ENCODE measurements around the gene GRAP.

DNA sequence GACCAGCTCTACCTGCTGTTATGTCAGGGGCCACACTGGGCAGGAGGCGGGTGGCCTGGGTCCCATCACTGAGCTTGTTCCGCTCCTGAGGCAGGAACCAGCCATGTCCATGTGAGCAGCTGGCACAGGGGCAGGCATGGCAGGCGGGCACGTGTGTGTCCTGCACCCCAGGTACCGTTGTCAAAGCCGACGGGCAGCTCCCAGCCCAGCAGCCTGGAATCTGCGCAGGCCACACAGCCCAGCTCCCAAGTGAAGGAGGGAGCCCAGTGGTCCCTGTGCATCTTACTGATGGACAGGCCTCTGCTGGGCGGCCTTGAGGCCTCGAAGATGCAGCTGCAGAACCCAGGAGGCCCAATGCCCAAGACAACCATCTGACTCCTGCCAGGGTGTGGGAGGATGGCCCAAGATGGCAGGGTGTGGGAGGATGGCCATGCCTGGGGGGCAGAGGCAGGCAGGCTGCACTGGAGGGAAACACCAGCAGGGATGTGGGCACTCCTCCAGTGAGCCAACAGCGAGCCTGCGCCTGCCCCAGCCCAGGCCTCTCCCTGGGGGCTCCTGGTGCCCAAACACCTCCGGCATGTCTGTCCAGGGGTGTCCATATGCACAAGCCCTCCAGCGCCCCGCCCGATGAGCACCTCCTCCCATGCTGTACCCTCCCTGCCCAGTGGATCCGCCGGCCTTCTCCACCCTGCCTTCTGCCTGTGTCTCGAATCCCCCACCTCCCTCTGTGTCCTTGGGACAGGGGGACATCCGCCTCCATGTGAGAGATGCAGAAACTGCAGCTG, 55.0 kb downstream of the GRAP start:
- TF ChIP-seq, protein P1, sequence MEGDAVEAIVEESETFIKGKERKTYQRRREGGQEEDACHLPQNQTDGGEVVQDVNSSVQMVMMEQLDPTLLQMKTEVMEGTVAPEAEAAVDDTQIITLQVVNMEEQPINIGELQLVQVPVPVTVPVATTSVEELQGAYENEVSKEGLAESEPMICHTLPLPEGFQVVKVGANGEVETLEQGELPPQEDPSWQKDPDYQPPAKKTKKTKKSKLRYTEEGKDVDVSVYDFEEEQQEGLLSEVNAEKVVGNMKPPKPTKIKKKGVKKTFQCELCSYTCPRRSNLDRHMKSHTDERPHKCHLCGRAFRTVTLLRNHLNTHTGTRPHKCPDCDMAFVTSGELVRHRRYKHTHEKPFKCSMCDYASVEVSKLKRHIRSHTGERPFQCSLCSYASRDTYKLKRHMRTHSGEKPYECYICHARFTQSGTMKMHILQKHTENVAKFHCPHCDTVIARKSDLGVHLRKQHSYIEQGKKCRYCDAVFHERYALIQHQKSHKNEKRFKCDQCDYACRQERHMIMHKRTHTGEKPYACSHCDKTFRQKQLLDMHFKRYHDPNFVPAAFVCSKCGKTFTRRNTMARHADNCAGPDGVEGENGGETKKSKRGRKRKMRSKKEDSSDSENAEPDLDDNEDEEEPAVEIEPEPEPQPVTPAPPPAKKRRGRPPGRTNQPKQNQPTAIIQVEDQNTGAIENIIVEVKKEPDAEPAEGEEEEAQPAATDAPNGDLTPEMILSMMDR (conservative IDR thresholded peaks at IDR 0.05; ENCODE audit: low read depth in 2 of 2), result no peak
- TF ChIP-seq JUNB (IDR thresholded peaks at IDR 0.05; ENCODE audit: unreplicated experiment), result no peak
- no peak for TF ChIP-seq EZH2 (IDR thresholded peaks at IDR 0.05; ENCODE audit: low read depth, unreplicated experiment)
- no peak for TF ChIP-seq POLR2AphosphoS5 (IDR thresholded peaks at IDR 0.05; ENCODE audit: low read depth)
- no peak for TF ChIP-seq EZH2phosphoT487 (IDR thresholded peaks at IDR 0.05; ENCODE audit: unreplicated experiment)
- TF ChIP-seq CREB1 (CRISPR knock-in tag; IDR thresholded peaks at IDR 0.05; ENCODE audit: low read depth), result no peak

All from GM23338 (cell line).